Amniotic epithelial cell (primary cell): ENCODE results near the gene ENPEP.
A peak's percentile ranks its signal among the peaks of the same experiment; 100 is the strongest.
"Not testable (repeated sequence)": the region's sequence is repeated elsewhere in the genome, so short reads cannot be mapped to it uniquely, and the experiment has no call there.

Experiments
- DNase-seq: peaks from one replicate; pipeline ENCODE4 v3.0.0-alpha.2; 2010; ENCODE audit warnings: low read depth

The ENPEP gene

GRCh38 chr4:110516106-110516922, 40.4 kb downstream of the ENPEP start:
- peak; percentile 65 for DNase-seq

- DNase-seq = peak; percentile 11
These were observed 43.0 kb downstream of the ENPEP start for GRCh38 chr4:110518889-110519490.

- DNase-seq = no peak
These were observed 44.9 kb downstream of the ENPEP start for GRCh38 chr4:110520886-110521285.

GRCh38 chr4:110526589-110526988, 50.6 kb downstream of the ENPEP start:
- no peak for DNase-seq

- no peak for DNase-seq
These were observed 51.2 kb downstream of the ENPEP start for GRCh38 chr4:110527156-110527555.

GRCh38 chr4:110532901-110533589, 57.1 kb downstream of the ENPEP start:
- DNase-seq = no peak

- no peak for DNase-seq
These were observed 57.6 kb downstream of the ENPEP start for GRCh38 chr4:110533590-110533910.

GRCh38 chr4:110533940-110534339, 58.0 kb downstream of the ENPEP start:
- peak; percentile 95 for DNase-seq

- no peak for DNase-seq
These were observed 64.6 kb downstream of the ENPEP start for GRCh38 chr4:110540581-110540980.

- peak; percentile 82 for DNase-seq
These were observed 65.1 kb downstream of the ENPEP start for GRCh38 chr4:110540982-110541451.

- DNase-seq = no peak
These were observed 67.6 kb downstream of the ENPEP start for GRCh38 chr4:110543577-110543976.

- DNase-seq = no peak
These were observed 68.6 kb downstream of the ENPEP start for GRCh38 chr4:110544594-110544993.

GRCh38 chr4:110550260-110550659, 74.3 kb downstream of the ENPEP start:
- DNase-seq = peak; percentile 22

GRCh38 chr4:110553197-110553596, 77.2 kb downstream of the ENPEP start:
- DNase-seq = no peak

- DNase-seq = no peak
These were observed 91.3 kb downstream of the ENPEP start for GRCh38 chr4:110567214-110567613.

GRCh38 chr4:110576696-110577095, 100.7 kb downstream of the ENPEP start:
- not testable (repeated sequence) for DNase-seq

- peak; percentile 77 for DNase-seq
These were observed 110.3 kb downstream of the ENPEP start for GRCh38 chr4:110586131-110586850.

- DNase-seq = no peak
These were observed 111.8 kb downstream of the ENPEP start for GRCh38 chr4:110587666-110588285.

- DNase-seq = peak; percentile 26
These were observed 113.3 kb downstream of the ENPEP start for GRCh38 chr4:110589297-110589696.

GRCh38 chr4:110595583-110595982, 119.6 kb downstream of the ENPEP start:
- DNase-seq = no peak

- DNase-seq = no peak
These were observed 120.5 kb downstream of the ENPEP start for GRCh38 chr4:110596431-110596830.

- DNase-seq = no peak
These were observed 121.6 kb downstream of the ENPEP start for GRCh38 chr4:110597582-110597981.
